Superior temporal gyrus (tissue), 1 donor: ENCODE data around the gene TAT.
"Not testable (repeated sequence)": the region's sequence is repeated elsewhere in the genome, so short reads cannot be mapped to it uniquely, and the experiment has no call there.

ENCODE experiments used
- DNase-seq: peaks from one replicate; pipeline ENCODE4 v3.0.0-alpha.2; 2016; ENCODE audit errors: extremely low spot score

Gene TAT

DNA sequence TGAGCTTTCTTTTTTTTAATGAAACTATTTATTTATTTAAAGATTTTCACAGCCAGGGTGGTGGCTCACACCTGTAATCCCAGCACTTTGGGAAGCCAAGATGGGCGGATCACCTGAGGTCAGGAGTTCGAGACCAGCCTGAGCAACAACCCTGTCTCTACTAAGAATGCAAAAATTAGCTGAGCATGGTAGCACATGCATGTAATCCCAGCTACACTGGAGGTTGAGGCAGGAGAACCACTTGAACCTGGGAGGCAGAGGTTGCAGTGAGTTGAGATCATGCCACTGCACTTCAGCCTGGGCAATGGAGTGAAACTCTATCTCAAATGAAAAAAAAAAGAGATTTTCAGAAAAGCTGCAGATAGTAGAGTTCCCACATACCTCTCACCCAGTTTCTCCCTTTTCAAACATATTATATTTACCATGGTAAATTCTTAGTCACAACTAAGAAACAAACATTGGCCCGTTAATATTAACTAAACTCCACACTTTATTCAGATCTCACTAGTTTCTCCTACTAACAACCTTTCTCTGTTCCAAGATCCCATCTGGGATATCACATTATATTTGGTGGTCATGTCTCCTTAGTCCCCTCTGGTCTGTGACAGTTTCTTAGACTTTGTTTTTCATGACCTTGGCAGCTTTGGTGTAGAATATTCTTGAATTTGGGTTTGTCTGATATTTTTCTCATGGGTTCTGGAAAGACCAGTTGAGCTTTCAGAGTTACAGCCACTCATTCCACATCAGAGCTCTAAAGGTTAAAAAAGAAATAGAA is 7.8 kb upstream of the TAT start:
- no peak for DNase-seq

DNA sequence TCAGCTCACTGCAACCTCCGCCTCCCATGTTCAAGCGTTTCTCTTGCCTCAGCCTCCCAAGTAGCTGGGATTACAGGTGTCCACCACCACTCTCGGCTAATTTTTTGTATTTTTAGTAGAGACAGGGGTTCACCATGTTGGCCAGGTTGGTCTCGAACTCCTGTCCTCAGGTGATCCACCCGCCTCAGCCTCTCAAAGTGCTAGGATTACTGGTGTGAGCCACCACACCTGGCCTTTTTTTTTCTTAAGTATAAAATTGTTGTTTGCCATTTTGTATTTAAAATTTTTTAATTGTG is 5.6 kb upstream of the TAT start:
- DNase-seq: not testable (repeated sequence)

DNA sequence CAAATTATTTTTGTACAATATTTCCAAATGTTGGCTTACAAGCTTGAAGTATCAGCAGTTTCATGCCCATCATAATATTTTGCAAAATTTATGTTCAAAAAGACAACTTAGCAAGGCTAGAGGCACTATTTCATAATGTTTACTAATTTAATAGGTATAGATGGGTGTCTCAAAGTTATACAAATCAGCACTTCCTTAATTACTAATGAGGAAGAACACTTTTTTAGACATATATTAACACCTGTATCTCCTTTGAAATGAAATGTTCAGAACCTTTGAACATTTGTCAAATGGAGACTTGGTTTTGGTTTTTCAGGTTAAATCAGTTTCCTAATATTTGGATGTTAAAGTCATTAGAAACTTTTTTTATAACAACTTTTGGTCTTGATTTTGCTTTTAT is 2.2 kb downstream of the TAT start:
- no peak for DNase-seq

DNA sequence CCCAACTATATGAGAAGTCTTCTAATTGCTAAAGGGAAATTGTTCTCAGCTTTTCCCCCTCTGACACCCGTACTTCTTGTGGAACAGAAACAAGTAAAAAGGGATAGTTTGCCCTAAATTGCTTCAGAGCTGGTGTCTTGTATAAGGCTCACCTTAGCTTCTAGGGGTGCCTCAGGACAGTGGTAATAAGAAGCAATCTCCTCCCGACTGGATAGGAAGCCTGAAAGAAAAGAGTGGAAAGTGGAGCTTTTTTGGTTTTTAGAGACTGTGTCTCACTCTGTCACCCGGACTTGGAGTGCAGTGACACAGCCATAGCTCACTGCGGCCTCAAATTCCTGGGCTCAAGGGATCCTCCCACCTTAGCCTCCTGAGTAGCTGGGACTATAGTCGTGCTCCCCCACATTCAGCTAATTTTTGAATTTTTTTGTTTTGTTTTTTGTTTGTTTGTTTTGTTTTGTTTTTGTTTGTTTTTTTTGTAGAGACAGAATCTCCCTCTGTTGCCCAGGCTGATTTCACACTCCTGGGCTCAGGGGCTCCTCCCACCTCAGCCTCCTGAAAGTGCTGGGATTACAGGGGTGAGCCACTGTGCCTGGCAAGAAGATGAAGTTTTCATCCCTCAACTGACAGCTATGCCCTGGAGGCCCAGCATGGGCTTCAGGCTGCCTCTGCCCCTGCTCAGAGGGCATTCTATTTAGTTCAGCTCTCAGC is 3.4 kb downstream of the TAT start:
- no peak for DNase-seq

DNA sequence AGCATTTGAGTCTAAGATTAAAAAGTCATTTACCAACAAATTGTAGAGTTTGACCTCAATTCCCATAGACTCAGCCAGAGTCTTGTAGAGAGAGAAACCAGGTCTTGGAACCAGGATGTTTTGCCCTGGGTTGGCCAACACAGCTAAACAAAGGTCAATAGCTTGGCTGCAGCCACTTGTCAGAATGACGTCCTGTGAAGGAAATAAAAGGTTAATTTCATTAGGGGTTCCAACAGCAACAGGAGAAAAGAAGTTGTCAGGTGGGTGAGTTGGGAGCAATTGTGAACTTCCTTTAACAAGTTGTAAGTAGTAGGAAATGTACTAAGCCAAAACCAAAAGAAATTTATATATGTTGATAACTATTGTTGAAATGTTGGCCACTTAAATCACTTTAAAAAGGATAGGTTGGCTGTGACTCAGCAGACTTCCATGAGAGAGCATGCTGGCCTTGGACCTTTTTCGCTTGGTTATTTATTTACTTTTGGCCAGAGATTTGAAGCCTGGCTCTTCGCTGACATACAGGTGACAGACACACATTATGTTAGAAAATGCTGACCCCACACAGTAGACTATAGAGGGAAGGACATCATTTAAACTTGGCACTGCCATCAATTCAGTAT is 4.3 kb downstream of the TAT start:
- DNase-seq: no peak

DNA sequence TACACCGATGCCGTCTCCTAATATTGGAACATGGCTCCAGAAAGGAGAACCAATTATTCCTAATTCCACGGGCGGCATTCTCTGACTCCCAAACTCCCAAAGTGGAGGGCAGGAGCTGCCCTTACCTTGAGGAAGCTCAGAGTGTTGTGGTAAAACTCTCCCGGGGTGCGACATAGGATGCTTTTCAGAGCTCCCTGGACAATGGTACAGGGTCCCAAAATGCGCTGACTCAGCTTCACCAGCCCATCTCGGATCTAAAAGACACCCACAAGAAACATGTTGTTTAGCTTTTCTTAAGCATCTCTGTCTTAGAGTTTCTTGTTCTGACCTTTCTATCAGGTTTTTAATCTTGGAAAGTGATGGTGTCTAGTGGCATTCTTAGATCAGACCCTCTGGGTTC is 6.7 kb downstream of the TAT start:
- DNase-seq: no peak

DNA sequence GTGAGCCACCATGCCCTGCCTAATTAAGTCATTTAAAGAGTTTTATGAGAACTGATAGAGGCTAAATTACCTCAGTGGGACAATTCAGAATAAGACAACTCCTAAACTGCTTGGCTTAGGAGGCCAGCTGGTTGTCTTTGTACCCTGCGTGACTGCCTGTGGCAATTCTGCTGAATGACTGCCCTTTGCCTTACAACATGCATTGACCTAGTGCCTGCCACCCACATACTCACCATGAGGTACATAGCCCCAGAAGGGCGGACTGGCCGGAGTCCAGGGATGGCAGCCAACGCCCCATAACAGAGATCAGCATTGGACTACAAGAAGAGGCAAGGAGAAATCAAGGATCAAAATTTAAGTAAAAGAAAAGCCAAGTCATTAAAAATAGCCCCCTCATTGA is 7.3 kb downstream of the TAT start:
- no peak for DNase-seq

DNA sequence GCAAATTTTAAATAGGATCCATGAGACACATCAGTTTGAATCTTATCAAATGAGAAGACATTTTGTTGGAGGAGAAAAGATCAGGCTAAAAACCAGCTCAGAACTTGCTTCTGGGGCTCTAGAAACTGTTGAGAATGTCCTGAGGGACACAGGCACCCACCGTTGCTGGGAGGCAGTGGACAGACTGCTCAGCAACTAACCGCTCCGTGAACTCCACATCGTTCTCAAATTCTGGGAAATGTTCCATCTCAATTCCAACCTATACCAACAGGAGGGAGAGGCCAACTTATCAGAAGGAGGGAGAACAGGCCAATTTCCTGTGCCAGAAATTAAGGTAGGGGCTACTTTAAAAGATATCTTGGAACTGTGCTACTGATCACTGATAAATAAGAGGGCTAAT is 8.3 kb downstream of the TAT start:
- DNase-seq: no peak

DNA sequence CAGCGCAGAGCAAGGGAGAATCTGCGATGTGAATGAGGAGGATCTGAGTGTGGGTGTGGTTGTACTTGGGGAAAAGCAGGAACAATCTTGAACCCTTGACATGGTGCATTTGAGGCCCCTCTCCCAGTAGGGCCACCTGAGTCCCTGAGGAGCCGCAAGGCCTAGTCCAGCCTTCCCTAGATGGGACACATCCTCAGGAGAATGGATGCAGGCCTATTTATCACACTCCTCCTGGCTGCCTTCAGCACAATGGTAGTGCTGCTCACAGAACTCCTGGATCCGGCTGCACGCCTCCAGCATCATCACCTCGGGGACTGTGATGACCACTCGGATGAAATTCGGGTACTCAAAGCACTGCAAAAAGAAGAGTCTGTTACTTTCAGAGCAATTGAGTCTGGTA is 9.0 kb downstream of the TAT start:
- DNase-seq: no peak

DNA sequence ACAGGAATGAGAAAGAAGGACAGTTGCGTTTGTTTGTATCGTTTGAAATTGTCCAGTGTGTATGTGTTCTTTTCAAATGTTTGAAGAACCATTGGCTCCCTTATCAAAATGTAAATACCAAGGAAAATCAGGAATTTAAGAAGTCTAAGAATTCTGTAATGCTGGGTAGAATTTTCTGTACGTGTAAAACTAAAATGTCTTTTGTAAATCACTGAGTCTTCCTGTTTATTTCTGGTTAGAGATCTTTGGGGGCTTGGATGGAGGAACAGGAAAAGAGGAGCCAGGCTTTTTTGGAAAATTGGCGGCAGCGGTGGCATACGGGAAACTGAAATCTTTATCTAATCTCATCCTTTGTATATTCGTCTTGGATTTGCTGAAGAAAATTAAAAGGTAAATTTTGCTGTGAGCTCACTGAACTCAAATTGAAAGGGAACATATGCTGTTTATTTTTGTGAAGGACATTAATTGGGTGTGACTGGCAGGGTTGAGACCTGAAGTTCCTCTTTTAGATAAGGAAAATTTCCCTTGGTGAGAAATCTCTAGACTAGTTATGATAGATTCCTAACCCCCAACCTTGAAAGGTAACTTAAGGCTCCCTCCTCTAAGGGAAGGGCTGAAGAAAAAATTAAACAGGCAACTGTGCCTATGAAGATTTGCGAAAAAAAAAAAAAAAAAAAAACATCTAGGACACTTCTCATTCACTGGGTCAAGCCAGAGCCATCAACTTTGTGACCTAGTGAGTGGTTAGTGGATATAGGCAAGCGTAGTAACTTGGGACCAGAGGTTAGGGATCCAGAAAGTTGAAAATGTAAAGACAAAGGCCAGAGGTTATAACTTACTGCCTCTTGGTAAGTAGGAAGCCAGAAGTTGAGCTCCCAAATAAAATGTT is 10.8 kb downstream of the TAT start:
- DNase-seq: no peak

DNA sequence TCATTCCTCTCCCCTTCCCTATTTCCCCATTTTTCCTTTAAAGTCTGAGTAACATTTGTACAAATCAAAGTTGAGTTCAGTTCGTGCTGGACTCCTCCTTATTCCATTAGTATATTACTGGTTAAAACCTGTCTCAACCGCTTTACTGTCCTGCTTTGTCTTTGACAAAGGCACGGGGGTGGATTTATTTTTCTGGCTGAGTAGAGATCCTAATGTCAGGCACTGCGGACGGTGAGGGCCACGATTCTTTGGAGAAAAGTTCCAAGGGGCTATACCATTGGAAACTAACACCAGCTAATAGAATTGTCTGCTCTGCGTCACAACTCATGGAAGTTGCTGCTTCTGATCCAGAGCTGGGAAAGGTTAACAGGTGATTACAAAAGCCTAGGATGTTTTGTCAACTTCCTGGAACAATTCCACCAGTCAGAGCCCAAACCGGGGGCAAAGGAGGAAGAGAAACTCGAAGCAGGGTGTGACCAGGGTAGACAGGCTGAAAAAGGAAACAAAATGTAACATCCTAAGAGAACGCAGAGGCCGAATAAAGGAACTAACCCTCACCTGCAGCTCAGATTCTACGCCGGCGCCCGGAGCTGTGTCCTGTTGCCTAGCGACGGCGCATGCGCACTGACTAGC is 12.4 kb downstream of the TAT start:
- DNase-seq: no peak

DNA sequence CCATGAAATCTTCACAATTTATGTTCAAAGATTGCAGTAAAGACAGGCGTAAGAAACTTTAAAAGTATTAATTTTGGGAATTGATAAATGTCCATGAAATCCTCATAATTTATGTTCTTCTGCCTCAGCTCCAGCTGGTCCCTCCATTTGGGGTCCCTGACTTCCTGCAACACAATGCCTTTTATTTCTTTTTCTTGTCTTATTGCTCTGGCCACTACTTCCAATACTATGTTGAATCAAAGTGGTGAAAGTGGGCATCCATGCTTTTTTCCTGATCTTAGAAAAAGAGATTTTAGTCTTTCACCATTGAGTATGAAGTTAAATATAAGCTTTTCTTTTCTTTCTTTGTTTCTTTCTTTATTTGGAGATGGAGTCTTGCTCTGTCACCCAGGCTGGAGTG is 14.3 kb downstream of the TAT start:
- no peak for DNase-seq

DNA sequence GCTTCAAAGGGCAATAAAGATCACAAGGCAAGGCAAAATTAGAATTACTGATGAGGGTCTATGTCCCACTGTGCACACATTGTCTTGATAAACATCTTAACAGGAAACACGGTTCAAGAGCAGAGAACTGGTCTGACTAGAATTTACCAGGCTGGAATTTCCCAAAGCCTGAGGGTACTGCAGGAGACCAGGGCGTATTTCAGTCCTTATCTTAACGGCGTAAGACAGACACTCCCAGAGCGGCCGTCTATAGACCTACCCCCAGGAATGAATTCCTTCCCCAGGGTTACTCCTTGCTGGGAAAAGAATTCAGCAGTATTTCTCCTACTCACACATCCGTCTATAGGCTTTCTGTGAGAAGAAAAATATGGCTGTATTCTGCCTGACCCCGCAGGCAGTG is 15.0 kb downstream of the TAT start:
- not testable (repeated sequence) for DNase-seq

DNA sequence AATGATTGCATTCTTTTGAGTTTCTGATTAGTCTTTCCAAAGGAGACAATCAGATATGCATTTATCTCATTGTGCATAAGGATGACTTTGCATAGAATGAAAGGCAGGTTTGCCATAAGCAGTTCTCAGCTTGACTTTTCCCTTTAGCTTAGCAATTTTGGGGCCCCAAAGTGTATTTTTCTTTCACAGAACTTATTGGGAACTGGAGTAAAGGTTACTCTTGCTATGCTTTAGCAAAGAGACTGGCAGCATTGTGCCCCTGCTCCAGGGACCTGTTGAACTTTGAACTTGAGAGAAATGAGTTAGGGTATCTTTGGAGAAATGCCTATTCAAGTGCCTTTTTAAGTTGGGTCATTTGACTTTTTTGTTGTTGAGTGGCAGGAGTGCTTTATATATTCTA is 17.0 kb downstream of the TAT start:
- DNase-seq: no peak

DNA sequence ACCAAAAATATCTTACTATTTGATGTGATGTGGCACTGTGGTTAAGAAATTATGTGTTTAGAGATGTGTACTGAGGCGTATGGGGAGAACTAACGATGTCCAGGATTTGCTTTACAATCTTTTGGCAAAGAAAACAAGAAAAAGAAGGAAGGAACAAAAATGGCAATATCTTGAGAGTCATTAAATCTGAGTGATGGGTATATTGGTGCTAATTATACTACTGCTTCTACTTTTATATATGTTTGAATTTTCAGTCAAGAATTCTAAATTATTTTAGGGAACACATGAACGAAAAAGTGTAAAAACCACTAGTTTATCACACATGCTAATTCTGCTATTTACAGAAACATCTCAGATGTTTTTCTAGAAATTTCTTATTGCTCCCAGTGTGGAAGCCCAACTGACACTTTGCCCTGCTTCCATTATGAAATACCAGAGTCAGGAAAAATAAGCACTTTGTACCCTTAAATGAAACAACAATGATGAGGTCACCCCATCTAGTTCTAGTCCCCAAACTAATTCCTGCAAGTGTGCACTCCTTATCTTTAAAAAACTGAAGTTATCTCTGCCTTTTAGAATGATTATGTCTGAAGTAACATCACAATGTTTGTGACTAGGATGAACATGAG is 18.8 kb downstream of the TAT start:
- no peak for DNase-seq

DNA sequence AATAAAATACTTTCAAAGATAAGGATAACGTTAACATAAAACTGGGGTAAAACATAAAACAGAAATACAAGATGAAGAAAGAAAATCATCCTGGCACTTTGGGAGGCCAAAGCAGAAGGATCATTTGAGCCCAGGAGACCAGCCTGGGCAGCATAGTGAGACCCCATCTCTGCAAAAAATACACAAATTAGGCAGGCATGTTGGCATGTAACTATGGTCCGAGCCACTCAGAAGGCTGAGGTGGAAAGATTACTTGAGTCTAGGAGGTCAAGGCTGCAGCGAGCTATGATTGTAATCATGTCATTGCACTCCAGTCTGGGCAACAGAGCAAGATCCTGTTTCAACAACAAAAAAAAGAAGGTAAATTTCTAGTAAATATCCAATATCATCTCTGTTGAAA is 19.6 kb downstream of the TAT start:
- DNase-seq: no peak

DNA sequence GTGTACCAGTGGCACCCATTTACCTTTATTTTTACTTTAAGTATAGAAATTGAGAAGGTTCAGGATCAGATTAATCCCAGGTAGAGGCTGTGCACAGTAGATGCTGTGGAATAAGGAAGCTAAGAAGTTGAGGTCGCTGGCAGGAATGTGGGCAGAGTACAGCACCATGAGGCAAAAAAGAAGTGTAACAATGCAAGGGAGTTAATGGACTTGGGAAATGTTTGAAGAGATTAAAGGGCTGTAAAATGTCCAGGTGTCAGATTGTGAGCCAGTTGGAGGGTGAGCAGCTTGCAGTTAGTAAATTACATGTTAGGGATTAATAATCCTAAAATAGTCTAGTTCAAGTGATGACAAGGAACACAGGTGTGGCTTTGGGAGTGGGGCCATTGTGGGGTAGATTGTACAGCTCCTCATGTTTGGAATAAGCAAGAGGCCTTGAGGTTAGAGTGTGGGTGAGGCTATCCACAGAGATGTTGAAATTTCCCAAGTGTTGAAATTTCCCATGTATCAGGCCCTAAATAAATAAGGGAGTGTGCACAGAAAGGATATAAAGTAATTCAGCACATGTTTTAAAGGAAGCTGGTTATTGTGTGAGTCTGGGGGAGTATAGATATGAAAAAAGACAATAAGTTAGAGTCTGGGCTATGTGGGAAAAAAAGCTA is 21.5 kb downstream of the TAT start:
- no peak for DNase-seq

DNA sequence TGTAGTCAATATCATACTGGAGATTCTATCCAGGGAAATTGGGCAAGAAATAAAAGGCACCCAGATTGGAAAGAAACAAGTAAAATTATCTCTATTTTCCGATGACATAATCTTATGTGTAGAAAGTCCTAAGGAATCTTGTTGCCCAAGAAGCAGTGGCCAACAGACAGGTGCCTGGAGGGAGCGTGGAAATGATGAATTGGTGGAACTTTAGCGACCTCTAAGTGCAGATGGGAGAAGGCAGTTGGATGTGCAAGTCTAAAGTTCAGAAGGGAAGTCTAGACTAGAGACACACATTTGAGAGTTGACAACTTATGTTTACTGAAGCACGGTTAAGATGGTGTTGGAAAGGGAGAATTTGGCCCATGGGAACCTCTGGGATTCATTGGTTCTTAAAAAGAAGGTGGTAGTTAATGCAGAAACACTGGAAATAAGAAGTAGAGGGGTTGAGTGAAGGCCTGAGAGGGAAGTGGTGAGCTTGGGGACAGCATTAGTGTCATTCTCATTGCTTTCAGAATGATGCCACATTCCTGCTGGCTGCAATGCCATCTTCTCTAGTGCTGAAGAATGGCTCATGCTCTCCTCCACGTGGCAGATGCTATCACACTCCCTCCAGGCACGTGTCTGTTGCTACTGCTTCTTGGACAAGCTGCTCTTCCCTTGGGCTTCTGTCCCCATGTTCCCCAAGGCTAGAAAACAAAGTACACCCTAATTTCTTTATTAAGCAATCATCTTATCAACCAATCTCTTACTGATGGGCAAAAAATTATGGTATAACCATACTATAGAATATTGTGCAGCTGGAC is 24.0 kb downstream of the TAT start:
- DNase-seq: no peak

DNA sequence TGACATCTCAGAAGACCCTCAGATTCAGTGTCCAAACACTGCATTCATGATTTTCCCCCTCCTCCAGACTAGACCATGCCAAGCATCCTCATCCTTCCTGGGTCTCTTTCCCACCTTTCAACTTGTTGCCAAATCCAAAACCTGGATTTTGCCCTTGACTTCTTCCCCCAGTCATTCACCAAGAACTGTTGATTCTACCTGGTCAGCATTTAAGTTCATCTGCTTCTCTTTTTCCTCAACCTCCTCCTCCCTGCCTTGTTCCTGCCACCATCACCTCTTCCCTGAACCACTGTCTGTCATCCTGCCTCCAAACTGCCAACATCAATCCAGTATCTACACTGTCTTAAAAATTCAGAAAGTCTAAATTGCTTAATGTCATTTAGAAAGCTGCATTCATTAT is 29.7 kb downstream of the TAT start:
- DNase-seq: no peak

DNA sequence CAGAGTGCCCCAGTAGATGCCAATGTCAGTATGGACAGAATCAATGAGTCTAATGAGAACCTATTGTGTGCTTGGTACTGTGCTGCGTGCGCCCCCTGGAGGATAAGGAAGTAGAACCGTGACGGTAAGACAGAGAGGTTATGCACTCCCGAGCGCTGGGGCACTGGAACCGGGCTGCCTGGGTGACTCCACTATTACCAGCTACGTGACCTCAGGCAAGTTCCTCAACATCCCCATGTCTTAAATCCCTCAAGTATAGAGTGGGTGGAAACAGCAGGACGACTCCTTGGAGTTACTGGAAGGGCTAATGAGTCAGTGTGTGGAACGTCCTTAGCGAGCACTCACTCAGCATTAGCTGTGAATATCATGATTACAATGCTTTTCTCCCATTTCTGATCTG is 34.5 kb downstream of the TAT start:
- DNase-seq: no peak
